CD14-positive monocyte (primary cell): Measurements from ENCODE around the gene SPTSSB. TPM values are rescaled to one million over a fixed set of nuclear protein-coding genes. Genes with fewer than 3 reads are reported as not detected.

Experiments
- DNase-seq, 3 donors: peaks; one replicate each; pipeline ENCODE4 v3.0.0-alpha.2; 2011 to 2022
- H2AFZ ChIP-seq: 2 replicates; pipeline ENCODE4 v1.6.0; 2012; ENCODE audit warnings: mild to moderate bottlenecking, low read depth, low read length, inconsistent platforms; ENCODE audit not compliant: insufficient read depth, poor library complexity, severe bottlenecking
- H3K27ac ChIP-seq, 2 donors: 1 replicate in 1 of 2; 2 replicates in 1 of 2; pipeline ENCODE4 v1.5.1; 2012 to 2013; ENCODE audit warnings: low read length in 2 of 2, control low read depth in 1 of 2, inconsistent platforms in 1 of 2, low read depth in 1 of 2, mild to moderate bottlenecking in 1 of 2
- H3K27me3 ChIP-seq, 2 donors: one replicate each; pipeline versions ENCODE4 v1.6.0 to v1.6.1; 2011 to 2013; ENCODE audit warnings: low read length in 2 of 2; ENCODE audit not compliant: control insufficient read depth in 2 of 2, insufficient read depth in 2 of 2
- H3K36me3 ChIP-seq, 2 donors: replicated peaks in 1 of 2; 1 replicate in 1 of 2; 2 replicates in 1 of 2; pipeline versions ENCODE4 v1.5.1 to v1.6.1; 2012 to 2013; ENCODE audit warnings: low read length in 2 of 2, control low read depth in 1 of 2, inconsistent platforms in 1 of 2, mild to moderate bottlenecking in 1 of 2; ENCODE audit not compliant: insufficient read depth in 2 of 2, control insufficient read depth in 1 of 2
- H3K4me1 ChIP-seq, 2 donors: 1 replicate in 1 of 2; 2 replicates in 1 of 2; pipeline versions ENCODE4 v1.5.1 to v1.6.1; 2012 to 2013; ENCODE audit warnings: low read length in 2 of 2, control low read depth in 1 of 2, inconsistent platforms in 1 of 2, mild to moderate bottlenecking in 1 of 2, moderate library complexity in 1 of 2; ENCODE audit not compliant: insufficient read depth in 2 of 2, control insufficient read depth in 1 of 2
- H3K4me2 ChIP-seq: replicated peaks from 2 replicates; pipeline ENCODE3; 2012; ENCODE audit warnings: low read length, moderate library complexity, mild to moderate bottlenecking; ENCODE audit not compliant: poor library complexity, severe bottlenecking; ENCODE audit errors: extremely low read depth
- H3K4me3 ChIP-seq, 3 experiments: fragments of 200-600 bp in 1 of 3; sonication (generic) in 1 of 3; replicated peaks in 1 of 3; 1 replicate in 2 of 3; 2 replicates in 1 of 3; pipeline ENCODE4 v1.5.1; 2011 to 2013; ENCODE audit warnings: low read length in 3 of 3, mild to moderate bottlenecking in 3 of 3, control low read depth in 2 of 3, low read depth in 2 of 3, inconsistent platforms in 1 of 3, moderate library complexity in 1 of 3
- H3K79me2 ChIP-seq: 2 replicates; pipeline ENCODE4 v1.6.0; 2012; ENCODE audit warnings: mild to moderate bottlenecking, control low read depth, inconsistent platforms, low read length, moderate library complexity; ENCODE audit not compliant: insufficient read depth
- H3K9ac ChIP-seq: 2 replicates; pipeline ENCODE4 v1.6.0; 2017; ENCODE audit warnings: low read length, mild to moderate bottlenecking; ENCODE audit not compliant: insufficient read depth, poor library complexity, severe bottlenecking
- H3K9me3 ChIP-seq, 2 donors: replicated peaks in 1 of 2; 1 replicate in 1 of 2; 2 replicates in 1 of 2; pipeline versions ENCODE4 v1.5.1 to v1.6.1; 2012 to 2013; ENCODE audit warnings: low read length in 2 of 2, control low read depth in 1 of 2; ENCODE audit not compliant: control insufficient read depth in 1 of 2, insufficient read depth in 1 of 2
- H4K20me1 ChIP-seq: 2 replicates; pipeline ENCODE4 v1.6.0; 2012; ENCODE audit warnings: mild to moderate bottlenecking, low read length, control low read depth, moderate library complexity; ENCODE audit not compliant: insufficient read depth
- H3K27ac Mint-ChIP-seq, 7 donors: one replicate each; pipeline ENCODE4 v1.8.0; 2020; ENCODE audit warnings: mild to moderate bottlenecking in 7 of 7, mixed read lengths in 7 of 7, moderate library complexity in 6 of 7, inconsistent platforms in 2 of 7
- H3K27me3 Mint-ChIP-seq, 3 donors: one replicate each; pipeline ENCODE4 v1.8.0; 2021 to 2022; ENCODE audit warnings: low read depth in 3 of 3, mild to moderate bottlenecking in 3 of 3, mixed read lengths in 3 of 3, moderate library complexity in 3 of 3, inconsistent platforms in 1 of 3
- H3K36me3 Mint-ChIP-seq, 2 donors: one replicate each; pipeline ENCODE4 v1.8.0; 2020; ENCODE audit warnings: mixed read lengths in 2 of 2, inconsistent platforms in 1 of 2, mild to moderate bottlenecking in 1 of 2
- H3K4me1 Mint-ChIP-seq: one replicate; pipeline ENCODE4 v1.8.0; 2020; ENCODE audit warnings: mild to moderate bottlenecking, mixed read lengths
- H3K4me3 Mint-ChIP-seq, 2 donors: one replicate each; pipeline ENCODE4 v1.8.0; 2020; ENCODE audit warnings: mild to moderate bottlenecking in 2 of 2, mixed read lengths in 2 of 2, moderate library complexity in 1 of 2
- H3K9me3 Mint-ChIP-seq, 7 donors: one replicate each; pipeline ENCODE4 v1.8.0; 2020 to 2022; ENCODE audit warnings: mixed read lengths in 7 of 7, mild to moderate bottlenecking in 6 of 7, moderate library complexity in 6 of 7, inconsistent platforms in 2 of 7
- CTCF ChIP-seq: fragments of 200-600 bp; IDR thresholded peaks from one replicate; pipeline ENCODE4 v1.8.0; 2022; ENCODE audit warnings: antibody characterized with exemption, mild to moderate bottlenecking
- WGBS: methylation state at CpG from one replicate; pipeline ENCODE4 v1.1.5; 2013; ENCODE audit warnings: missing lambda C conversion rate; ENCODE audit not compliant: insufficient coverage; 5-methylcytosine and 5-hydroxymethylcytosine counted together
- intact Hi-C, 2 donors: fragments of 100-400 bp; cut with micrococcal nuclease; formaldehyde crosslinking; loops; one replicate each; pipeline versions ENCODE4 v1.15.0 to v1.15.1; 2023
- polyA plus RNA-seq, 3 donors: library from polyadenylated mRNA; depleted of rRNA in 1 of 3; unstranded in 2 of 3; stranded (reverse) in 1 of 3; fragments of 300-500 nt in 2 of 3; fragments of >200 nt in 1 of 3; fragmentation: Illumina TruSeq in 2 of 3; gene quantifications; 1 replicate in 2 of 3; 2 replicates in 1 of 3; pipeline ENCODE4 v1.2.3, GENCODE V29; 2012 to 2021

The SPTSSB gene
- polyA plus RNA-seq, 3 donors, result not detected

GRCh38 chr3:161342629-161343028, 28.7 kb downstream of the SPTSSB start:
- Histone ChIP-seq H3K4me2 (no peak overlapping the region), H3K9ac (no peak overlapping the region)

GRCh38 chr3:161339517-161340500, 31.5 kb downstream of the SPTSSB start:
- WGBS, result no CpG with 5 or more reads among the region's 4 CpGs
- no peaks in the 10 kb centered on the region for H3K36me3 ChIP-seq
- Mint-ChIP-seq H3K4me3 (peak overlapping the region in 1 of 2 donors; percentile 17), H3K27ac (no peak overlapping the region), H3K36me3 (no peaks in the 10 kb centered on the region), H3K27me3 (peaks cover 0 to 8% (median 0%) of the 10 kb centered on the region in 3 donors), H3K4me1 (no peaks in the 10 kb centered on the region), H3K9me3 (no peaks in the 10 kb centered on the region)
- H3K9me3 ChIP-seq, result no peaks in the 10 kb centered on the region
- no peak overlapping the region for H3K9ac ChIP-seq
- peaks cover 0 to 2% of the 10 kb centered on the region in 2 donors for H3K27me3 ChIP-seq
- no peak overlapping the region for H3K4me3 ChIP-seq
- no peak overlapping the region for H3K4me2 ChIP-seq
- no peak overlapping the region for H3K27ac ChIP-seq
- DNase-seq, result no peak
- H4K20me1 ChIP-seq, result no peaks in the 10 kb centered on the region
- intact Hi-C loops, result no loop called here
- no peak overlapping the region for H2AFZ ChIP-seq
- no peaks in the 10 kb centered on the region for H3K4me1 ChIP-seq
- no peaks in the 10 kb centered on the region for H3K79me2 ChIP-seq
- no peak for TF ChIP-seq CTCF

More at GRCh38 chr3:161342629-161343028, 28.7 kb downstream of the SPTSSB start:
- H3K36me3 ChIP-seq, result no peaks in the 10 kb centered on the region
- TF ChIP-seq CTCF, result no peak
- no peaks in the 10 kb centered on the region for H3K9me3 ChIP-seq
- Mint-ChIP-seq H3K4me1 (no peaks in the 10 kb centered on the region), H3K27me3 (peaks cover 2 to 8% (median 3%) of the 10 kb centered on the region in 3 donors), H3K9me3 (no peaks in the 10 kb centered on the region), H3K4me3 (no peak overlapping the region), H3K27ac (peak overlapping the region in 1 of 7 donors; percentile 23), H3K36me3 (no peaks in the 10 kb centered on the region)
- no peak overlapping the region for H3K27ac ChIP-seq
- no peaks in the 10 kb centered on the region for H3K79me2 ChIP-seq
- no peak overlapping the region for H2AFZ ChIP-seq
- H4K20me1 ChIP-seq, result no peaks in the 10 kb centered on the region
- H3K4me1 ChIP-seq, result no peaks in the 10 kb centered on the region
- no peak for DNase-seq
- 50% methylated on average over 1 of the region's 3 CpGs for WGBS
- intact Hi-C loops, result no loop called here
- no peak overlapping the region for H3K4me3 ChIP-seq
- H3K27me3 ChIP-seq, result peaks cover 0 to 2% of the 10 kb centered on the region in 2 donors
